ENCODE data around the gene FAM234A.
A peak's percentile ranks its signal among the peaks of the same experiment; 100 is the strongest.
"Not testable (repeated sequence)": the region's sequence is repeated elsewhere in the genome, so short reads cannot be mapped to it uniquely, and the experiment has no call there.

FAM234A gene

GRCh38 chr16:234468-235305 is at the start of gene FAM234A:
FAM234A (plus strand) TSS chr16:234821; CDS start chr16:254414, 19,593 bp downstream.
- DNase-seq (ENCODE audit: low spot score) = peak; percentile 96

GRCh38 chr16:185213-185612 is 49.4 kb upstream of the FAM234A start:
- DNase-seq (ENCODE audit: low spot score) = no peak

- no peak for DNase-seq (ENCODE audit: low spot score)
Measured at GRCh38 chr16:185691-186090, 48.9 kb upstream of the FAM234A start.

- DNase-seq (ENCODE audit: low spot score) = no peak
Measured at GRCh38 chr16:187330-187729, 47.3 kb upstream of the FAM234A start.

- no peak for DNase-seq (ENCODE audit: low spot score)
Measured at GRCh38 chr16:188674-189073, 45.9 kb upstream of the FAM234A start.

GRCh38 chr16:189604-190186 is 44.9 kb upstream of the FAM234A start:
- DNase-seq (ENCODE audit: low spot score) = no peak

- DNase-seq (ENCODE audit: low spot score) = no peak
Measured at GRCh38 chr16:191831-192230, 42.8 kb upstream of the FAM234A start.

- no peak for DNase-seq (ENCODE audit: low spot score)
Measured at GRCh38 chr16:192686-193085, 41.9 kb upstream of the FAM234A start.

GRCh38 chr16:193441-193840 is 41.2 kb upstream of the FAM234A start:
- no peak for DNase-seq (ENCODE audit: low spot score)

GRCh38 chr16:194516-194915 is 40.1 kb upstream of the FAM234A start:
- no peak for DNase-seq (ENCODE audit: low spot score)

- no peak for DNase-seq (ENCODE audit: low spot score)
Measured at GRCh38 chr16:200388-200787, 34.2 kb upstream of the FAM234A start.

GRCh38 chr16:203246-203645 is 31.4 kb upstream of the FAM234A start:
- DNase-seq (ENCODE audit: low spot score) = no peak

GRCh38 chr16:204046-204445 is 30.6 kb upstream of the FAM234A start:
- not testable (repeated sequence) for DNase-seq (ENCODE audit: low spot score)

- not testable (repeated sequence) for DNase-seq (ENCODE audit: low spot score)
Measured at GRCh38 chr16:209359-209758, 25.3 kb upstream of the FAM234A start.

GRCh38 chr16:211631-212180 is 22.9 kb upstream of the FAM234A start:
- DNase-seq (ENCODE audit: low spot score) = not testable (repeated sequence)

GRCh38 chr16:212999-213398 is 21.6 kb upstream of the FAM234A start:
- DNase-seq (ENCODE audit: low spot score) = no peak

GRCh38 chr16:220021-220420 is 14.6 kb upstream of the FAM234A start:
- DNase-seq (ENCODE audit: low spot score) = no peak

- no peak for DNase-seq (ENCODE audit: low spot score)
Measured at GRCh38 chr16:228151-228851, 6.3 kb upstream of the FAM234A start.

GRCh38 chr16:228852-229730 is 5.5 kb upstream of the FAM234A start, which contains the start of gene LUC7L:
LUC7L (minus strand) TSS chr16:229449; CDS start chr16:229339, 110 bp downstream.
- peak; percentile 96 for DNase-seq (ENCODE audit: low spot score)

GRCh38 chr16:229731-230281 is 4.8 kb upstream of the FAM234A start:
- DNase-seq (ENCODE audit: low spot score) = no peak

GRCh38 chr16:230351-230750 is 4.3 kb upstream of the FAM234A start:
- not testable (repeated sequence) for DNase-seq (ENCODE audit: low spot score)
